MCF 10A (cell line): Measurements from ENCODE around the gene PSD2. TPM values are rescaled to one million over a fixed set of nuclear protein-coding genes. Genes with fewer than 3 reads are reported as not detected.
A peak's percentile ranks its signal among the peaks of the same experiment; 100 is the strongest.

ENCODE experiments used
- BruUV-seq: library from RNA; stranded (reverse); fragments of 400-500 nt; replicated peaks from 2 replicates; lab custom pipeline; 2021; lab: Mats Ljungman, UMichigan
- CTCF ChIA-PET: fragments of 300-600 bp; sonication (Branson Sonifier 250); formaldehyde crosslinking; extraction: SDS; loops from one replicate; lab custom pipeline; 2021; ENCODE audit warnings: antibody characterized with exemption, inconsistent platforms; lab: Yijun Ruan, JAX
- POLR2A ChIA-PET: fragments of 300-600, 350-650 bp; sonication (Branson Sonifier 250); formaldehyde crosslinking; extraction: SDS; loops from one replicate; lab custom pipeline; 2020; ENCODE audit warnings: antibody characterized with exemption, inconsistent platforms; lab: Yijun Ruan, JAX
- DNase-seq: peaks from one replicate; pipeline ENCODE4 v3.0.0-alpha.2; 2018; ENCODE audit not compliant: unreplicated experiment
- H3K27ac Mint-ChIP-seq: one replicate; pipeline ENCODE4 v1.8.0; 2022; ENCODE audit warnings: mild to moderate bottlenecking, low read depth, mixed read lengths; ENCODE audit not compliant: unreplicated experiment
- H3K27me3 Mint-ChIP-seq: one replicate; pipeline ENCODE4 v1.8.0; 2022; ENCODE audit warnings: mixed read lengths; ENCODE audit not compliant: insufficient read depth, unreplicated experiment
- H3K36me3 Mint-ChIP-seq: one replicate; pipeline ENCODE4 v1.8.0; 2022; ENCODE audit warnings: mild to moderate bottlenecking, moderate library complexity, mixed read lengths; ENCODE audit not compliant: insufficient read depth, unreplicated experiment
- H3K4me1 Mint-ChIP-seq: one replicate; pipeline ENCODE4 v1.8.0; 2022; ENCODE audit warnings: mixed read lengths; ENCODE audit not compliant: insufficient read depth, unreplicated experiment
- H3K4me3 Mint-ChIP-seq: one replicate; pipeline ENCODE4 v1.8.0; 2022; ENCODE audit warnings: mild to moderate bottlenecking, moderate library complexity, mixed read lengths; ENCODE audit not compliant: unreplicated experiment
- H3K9me3 Mint-ChIP-seq: one replicate; pipeline ENCODE4 v1.8.0; 2022; ENCODE audit warnings: mixed read lengths; ENCODE audit not compliant: unreplicated experiment
- intact Hi-C: fragments of 100-400 bp; cut with micrococcal nuclease; formaldehyde crosslinking; loops from 2 replicates; pipeline ENCODE4 v1.14.1; 2022
- total RNA-seq: library from RNA; stranded (reverse); gene quantifications from 2 replicates; pipeline ENCODE4 v1.2.3, GENCODE V29; 2022
- TF ChIP-seq, protein P1 (sequence below): fragments of 200-600 bp; IDR thresholded peaks from one replicate; pipeline ENCODE4 v1.8.0; 2022; ENCODE audit warnings: antibody characterized with exemption, mild to moderate bottlenecking; ENCODE audit not compliant: unreplicated experiment

The PSD2 gene
- total RNA-seq, 1 experiment from 2014 or later = not detected

GRCh38 chr5:139748505-139748826, 47.1 kb upstream of the PSD2 start:
- peaks cover 49% of the 10 kb centered on the region for H3K27me3 Mint-ChIP-seq
- peaks cover 13% of the 10 kb centered on the region for H3K4me1 Mint-ChIP-seq
- no peak for DNase-seq
- POLR2A ChIA-PET = interaction anchor here (0.9 kb wide), 1 partner anchor 12 kb away, joined by 3 read pairs; no protein-coding TSS in a partner anchor
- intact Hi-C loops = no loop called here
- H3K4me3 Mint-ChIP-seq = peak overlapping the region; percentile 32
- no peaks in the 10 kb centered on the region for H3K36me3 Mint-ChIP-seq
- no TSS peak for BruUV-seq
- TF ChIP-seq, protein P1, sequence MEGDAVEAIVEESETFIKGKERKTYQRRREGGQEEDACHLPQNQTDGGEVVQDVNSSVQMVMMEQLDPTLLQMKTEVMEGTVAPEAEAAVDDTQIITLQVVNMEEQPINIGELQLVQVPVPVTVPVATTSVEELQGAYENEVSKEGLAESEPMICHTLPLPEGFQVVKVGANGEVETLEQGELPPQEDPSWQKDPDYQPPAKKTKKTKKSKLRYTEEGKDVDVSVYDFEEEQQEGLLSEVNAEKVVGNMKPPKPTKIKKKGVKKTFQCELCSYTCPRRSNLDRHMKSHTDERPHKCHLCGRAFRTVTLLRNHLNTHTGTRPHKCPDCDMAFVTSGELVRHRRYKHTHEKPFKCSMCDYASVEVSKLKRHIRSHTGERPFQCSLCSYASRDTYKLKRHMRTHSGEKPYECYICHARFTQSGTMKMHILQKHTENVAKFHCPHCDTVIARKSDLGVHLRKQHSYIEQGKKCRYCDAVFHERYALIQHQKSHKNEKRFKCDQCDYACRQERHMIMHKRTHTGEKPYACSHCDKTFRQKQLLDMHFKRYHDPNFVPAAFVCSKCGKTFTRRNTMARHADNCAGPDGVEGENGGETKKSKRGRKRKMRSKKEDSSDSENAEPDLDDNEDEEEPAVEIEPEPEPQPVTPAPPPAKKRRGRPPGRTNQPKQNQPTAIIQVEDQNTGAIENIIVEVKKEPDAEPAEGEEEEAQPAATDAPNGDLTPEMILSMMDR = no peak
- CTCF ChIA-PET = interaction anchor here (0.6 to 3.2 kb wide), 4 partner anchors 15 to 326 kb away, joined by 3 to 27 read pairs (median 4); no protein-coding TSS in a partner anchor
- no peaks in the 10 kb centered on the region for H3K9me3 Mint-ChIP-seq
- H3K27ac Mint-ChIP-seq = no peak overlapping the region

DNA sequence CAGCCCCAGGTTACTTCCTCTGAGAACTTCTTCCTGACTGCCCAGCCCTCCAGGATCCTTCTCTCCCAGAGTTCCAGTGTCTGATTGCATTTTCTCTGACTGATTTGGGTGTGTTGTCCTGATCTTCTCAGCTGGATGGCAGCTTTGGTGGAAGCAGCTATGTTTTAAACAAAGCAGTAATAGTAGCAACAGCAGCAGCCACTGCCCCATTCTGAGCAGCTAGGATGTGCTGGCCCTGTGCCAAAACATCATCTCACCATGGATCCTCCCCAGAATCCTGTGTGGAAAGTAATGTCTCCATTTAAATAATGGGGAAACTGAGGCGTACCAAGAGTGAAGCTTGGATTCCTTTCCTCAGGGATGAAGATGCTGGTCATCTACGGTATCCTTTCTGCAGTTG, 46.4 kb upstream of the PSD2 start:
- TF ChIP-seq, protein P1 = no peak
- ChIA-PET POLR2A (no interaction called here), CTCF (interaction anchor here (0.7 to 7.1 kb wide), 3 partner anchors 17 to 219 kb away, joined by 4 to 60 read pairs (median 8); no protein-coding TSS in a partner anchor)
- H3K4me1 Mint-ChIP-seq = peaks cover 13% of the 10 kb centered on the region
- BruUV-seq = no TSS peak
- H3K9me3 Mint-ChIP-seq = no peaks in the 10 kb centered on the region
- peak overlapping the region; percentile 13 for H3K4me3 Mint-ChIP-seq
- intact Hi-C loops = no loop called here
- no peak overlapping the region for H3K27ac Mint-ChIP-seq
- peaks cover 49% of the 10 kb centered on the region for H3K27me3 Mint-ChIP-seq
- DNase-seq = peak; percentile 33
- H3K36me3 Mint-ChIP-seq = no peaks in the 10 kb centered on the region

DNA sequence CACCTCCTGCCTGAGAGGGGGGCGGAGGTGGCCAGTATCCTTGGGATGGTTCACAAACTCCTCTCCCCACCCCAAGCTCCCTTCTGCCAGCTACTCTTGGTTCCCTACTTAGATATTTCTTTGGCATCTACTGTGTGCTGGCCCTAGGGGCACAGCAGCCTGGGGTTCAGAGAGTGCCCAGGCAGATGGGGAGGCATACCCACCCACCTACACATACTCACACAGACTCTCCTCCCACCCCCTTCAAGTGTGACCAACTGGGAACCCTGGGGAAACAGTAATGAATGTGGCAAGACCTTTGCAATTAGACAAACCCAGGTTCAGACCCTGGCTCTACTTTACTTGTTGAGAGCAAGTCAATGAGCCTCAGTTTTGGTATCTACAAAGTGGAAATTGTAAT, 44.4 kb upstream of the PSD2 start:
- H3K27me3 Mint-ChIP-seq = peaks cover 65% of the 10 kb centered on the region
- no peaks in the 10 kb centered on the region for H3K36me3 Mint-ChIP-seq
- H3K27ac Mint-ChIP-seq = no peak overlapping the region
- H3K4me1 Mint-ChIP-seq = peaks cover 13% of the 10 kb centered on the region
- no peak overlapping the region for H3K4me3 Mint-ChIP-seq
- CTCF ChIA-PET = interaction anchor here (0.8 to 7.1 kb wide), 3 partner anchors 13 to 16 kb away, joined by 3 to 60 read pairs (median 3); no protein-coding TSS in a partner anchor
- TF ChIP-seq, protein P1 = no peak
- DNase-seq = no peak
- POLR2A ChIA-PET = no interaction called here
- no TSS peak for BruUV-seq
- intact Hi-C loops = no loop called here
- H3K9me3 Mint-ChIP-seq = no peaks in the 10 kb centered on the region

GRCh38 chr5:139752506-139753473, 42.8 kb upstream of the PSD2 start:
- no peak overlapping the region for H3K4me3 Mint-ChIP-seq
- intact Hi-C loops = no loop called here
- peaks cover 57% of the 10 kb centered on the region for H3K27me3 Mint-ChIP-seq
- no peak overlapping the region for H3K27ac Mint-ChIP-seq
- no peaks in the 10 kb centered on the region for H3K9me3 Mint-ChIP-seq
- no peaks in the 10 kb centered on the region for H3K36me3 Mint-ChIP-seq
- peak; percentile 22 for DNase-seq
- peaks cover 7% of the 10 kb centered on the region for H3K4me1 Mint-ChIP-seq
- CTCF ChIA-PET = interaction anchor here (0.6 to 7.1 kb wide), 9 partner anchors 10 to 488 kb away, joined by 3 to 60 read pairs (median 4); no protein-coding TSS in a partner anchor
- no TSS peak for BruUV-seq
- POLR2A ChIA-PET = interaction anchor here (1.1 kb wide), 1 partner anchor 125 kb away, joined by 3 read pairs; no protein-coding TSS in a partner anchor
- TF ChIP-seq, protein P1 = no peak
